H1 (cell line): Measurements from ENCODE around the gene MIER1. TPM values are rescaled to one million over a fixed set of nuclear protein-coding genes. Genes with fewer than 3 reads are reported as not detected.

ENCODE experiments used
- CTCF ChIA-PET: fragments of 300-600 bp; sonication (Branson Sonifier 250); formaldehyde crosslinking; loops from one replicate; lab custom pipeline; 2021; ENCODE audit not compliant: partially characterized antibody; lab: Charles Lee
- POLR2A ChIA-PET: fragments of 300-600 bp; sonication (Branson Sonifier 250); formaldehyde crosslinking; loops from one replicate; lab custom pipeline; 2021; ENCODE audit warnings: inconsistent platforms; ENCODE audit not compliant: partially characterized antibody; lab: Charles Lee
- DNase-seq, 2 experiments: peaks; one replicate each; pipeline versions ENCODE4 v3.0.0 to v3.0.0-alpha.2; 2010 to 2022; ENCODE audit warnings: low spot score in 2 of 2, low read depth in 1 of 2, mixed read lengths in 1 of 2
- FAIRE-seq: peaks from 2 replicates; lab custom pipeline; 2011; peaks lifted over from hg19 to GRCh38; lab: Jason Lieb, UNC
- H2AFZ ChIP-seq: 2 replicates; pipeline ENCODE4 v1.8.1; 2012; ENCODE audit warnings: low read length, inconsistent platforms
- H2AK5ac ChIP-seq: 2 replicates; pipeline ENCODE4 v1.6.1; 2013; ENCODE audit warnings: low read depth, low read length
- H2BK120ac ChIP-seq: replicated peaks from 2 replicates; pipeline ENCODE3; 2013; ENCODE audit warnings: low read depth, low read length, inconsistent platforms
- H2BK12ac ChIP-seq: 2 replicates; pipeline ENCODE4 v1.6.1; 2013; ENCODE audit warnings: low read depth, low read length
- H2BK15ac ChIP-seq: 2 replicates; pipeline ENCODE4 v1.6.1; 2013; ENCODE audit warnings: low read length
- H2BK20ac ChIP-seq: 2 replicates; pipeline ENCODE4 v1.6.1; 2013; ENCODE audit warnings: low read length
- H2BK5ac ChIP-seq: 2 replicates; pipeline ENCODE4 v1.6.1; 2013; ENCODE audit warnings: low read depth, low read length
- H3K14ac ChIP-seq: 2 replicates; pipeline ENCODE4 v1.6.1; 2013; ENCODE audit warnings: inconsistent platforms; ENCODE audit not compliant: insufficient read length
- H3K18ac ChIP-seq: 2 replicates; pipeline ENCODE4 v1.6.1; 2013; ENCODE audit warnings: low read length; ENCODE audit errors: extremely low read depth
- H3K23ac ChIP-seq: 2 replicates; pipeline ENCODE4 v1.6.1; 2013; ENCODE audit warnings: inconsistent platforms; ENCODE audit not compliant: insufficient read length
- H3K23me2 ChIP-seq: 2 replicates; pipeline ENCODE4 v1.6.1; 2013; ENCODE audit warnings: low read depth, low read length
- H3K27ac ChIP-seq: 2 replicates; pipeline ENCODE4 v1.6.1; 2011; ENCODE audit warnings: low read depth, low read length, inconsistent platforms
- H3K27me3 ChIP-seq, 4 experiments: replicated peaks in 1 of 4; 1 replicate in 1 of 4; 2 replicates in 3 of 4; pipeline versions ENCODE4 v1.6.1 to v1.8.1; 2011 to 2013; ENCODE audit warnings: low read length in 3 of 4, mild to moderate bottlenecking in 3 of 4, inconsistent platforms in 2 of 4, mixed read lengths in 2 of 4, moderate library complexity in 1 of 4; ENCODE audit not compliant: control insufficient read depth in 3 of 4, insufficient read depth in 3 of 4; ENCODE audit errors: extremely low read depth in 1 of 4
- H3K36me3 ChIP-seq, 4 experiments: 2 replicates each; pipeline versions ENCODE4 v1.6.1 to v1.8.1; 2011 to 2013; ENCODE audit warnings: mild to moderate bottlenecking in 4 of 4, low read length in 3 of 4, moderate library complexity in 2 of 4, control low read depth in 1 of 4, inconsistent platforms in 1 of 4; ENCODE audit not compliant: insufficient read depth in 4 of 4, control insufficient read depth in 2 of 4
- H3K4ac ChIP-seq: replicated peaks from 2 replicates; pipeline ENCODE3; 2013; ENCODE audit warnings: low read length, low read depth, mixed read lengths, inconsistent platforms; ENCODE audit not compliant: insufficient read length
- H3K4me1 ChIP-seq, 4 experiments: replicated peaks in 1 of 4; 1 replicate in 1 of 4; 2 replicates in 3 of 4; pipeline versions ENCODE4 v1.6.1 to v1.8.1; 2011 to 2013; ENCODE audit warnings: low read length in 3 of 4, inconsistent platforms in 2 of 4, mixed read lengths in 1 of 4; ENCODE audit not compliant: insufficient read depth in 4 of 4, control insufficient read depth in 3 of 4
- H3K4me2 ChIP-seq, 2 experiments: 2 replicates each; pipeline versions ENCODE4 v1.6.1 to v1.8.1; 2011 to 2013; ENCODE audit warnings: low read depth in 2 of 2, low read length in 2 of 2, control low read depth in 1 of 2, inconsistent platforms in 1 of 2, mild to moderate bottlenecking in 1 of 2; ENCODE audit not compliant: insufficient read depth in 1 of 2
- H3K4me3 ChIP-seq, 4 experiments: fragments of 200-600, 300-600 bp in 1 of 4; sonication (generic), shearing (Covaris generic), sonication (Bioruptor Twin) in 1 of 4; 2 replicates each; pipeline versions ENCODE4 v1.5.1 to v1.8.1; 2011 to 2016; ENCODE audit warnings: low read length in 4 of 4, low read depth in 3 of 4, control low read depth in 2 of 4, inconsistent platforms in 2 of 4, mild to moderate bottlenecking in 2 of 4, mixed read lengths in 1 of 4, moderate library complexity in 1 of 4; ENCODE audit not compliant: insufficient read depth in 2 of 4; ENCODE audit errors: extremely low read depth in 1 of 4
- H3K56ac ChIP-seq: replicated peaks from 2 replicates; pipeline ENCODE3; 2013; ENCODE audit warnings: low read depth, mild to moderate bottlenecking, mixed read lengths, low read length, inconsistent platforms; ENCODE audit not compliant: insufficient read length
- H3K79me1 ChIP-seq: 2 replicates; pipeline ENCODE4 v1.6.1; 2013; ENCODE audit warnings: low read depth, low read length, control low read depth
- H3K79me2 ChIP-seq, 2 experiments: 2 replicates each; pipeline versions ENCODE4 v1.6.1 to v1.8.1; 2012 to 2013; ENCODE audit warnings: low read length in 2 of 2, mild to moderate bottlenecking in 2 of 2, inconsistent platforms in 1 of 2; ENCODE audit not compliant: insufficient read depth in 2 of 2, control insufficient read depth in 1 of 2
- H3K9ac ChIP-seq, 4 experiments: replicated peaks in 1 of 4; 1 replicate in 1 of 4; 2 replicates in 3 of 4; pipeline versions ENCODE4 v1.6.1 to v1.8.1; 2011 to 2013; ENCODE audit warnings: low read depth in 3 of 4, low read length in 3 of 4, control low read depth in 2 of 4, mild to moderate bottlenecking in 2 of 4, moderate library complexity in 2 of 4, inconsistent platforms in 1 of 4; ENCODE audit errors: extremely low read depth in 1 of 4
- H3K9me3 ChIP-seq, 2 experiments: 2 replicates each; pipeline versions ENCODE4 v1.6.1 to v1.8.1; 2012 to 2013; ENCODE audit warnings: mild to moderate bottlenecking in 2 of 2, moderate library complexity in 2 of 2, control low read depth in 1 of 2, inconsistent platforms in 1 of 2, low read depth in 1 of 2, low read length in 1 of 2, mixed read lengths in 1 of 2; ENCODE audit not compliant: insufficient read depth in 2 of 2
- H4K20me1 ChIP-seq, 2 experiments: replicated peaks in 1 of 2; 2 replicates each; pipeline versions ENCODE3 to v1.8.1; 2011 to 2013; ENCODE audit warnings: inconsistent platforms in 2 of 2, low read length in 2 of 2, mild to moderate bottlenecking in 1 of 2; ENCODE audit not compliant: insufficient read depth in 2 of 2, control insufficient read depth in 1 of 2
- H4K5ac ChIP-seq: 2 replicates; pipeline ENCODE4 v1.6.1; 2013; ENCODE audit warnings: low read length, low read depth, mixed read lengths, inconsistent platforms; ENCODE audit not compliant: insufficient read length
- H4K8ac ChIP-seq: 2 replicates; pipeline ENCODE4 v1.8.0; 2013; ENCODE audit warnings: mild to moderate bottlenecking, moderate library complexity, low read length, inconsistent platforms; ENCODE audit not compliant: insufficient read depth; ENCODE audit errors: extremely low read depth
- H4K91ac ChIP-seq: replicated peaks from 2 replicates; pipeline ENCODE3; 2013; ENCODE audit warnings: low read length, mixed read lengths, inconsistent platforms; ENCODE audit not compliant: insufficient read length
- CBX8 ChIP-seq: fragments of 300-800, 300-1000 bp; sonication (generic); IDR thresholded peaks from 2 replicates; pipeline ENCODE4 v1.7.1; 2016; ENCODE audit warnings: low read depth, low read length, borderline replicate concordance
- NRF1 ChIP-seq: IDR thresholded peaks from 2 replicates; pipeline ENCODE4 v1.6.1; 2011; ENCODE audit warnings: mild to moderate bottlenecking, low read depth, low read length, improper control_type of control experiment
- POLR2A ChIP-seq, 2 experiments: IDR thresholded peaks; 1 replicate in 1 of 2; 2 replicates in 1 of 2; pipeline ENCODE4 v1.6.1; 2011; ENCODE audit warnings: low read depth in 2 of 2, low read length in 2 of 2, mild to moderate bottlenecking in 2 of 2; ENCODE audit errors: control extremely low read depth in 1 of 2
- RFX5 ChIP-seq: IDR thresholded peaks from 2 replicates; pipeline ENCODE4 v1.6.1; 2011; ENCODE audit warnings: low read depth, low read length, improper control_type of control experiment, borderline replicate concordance
- SIRT6 ChIP-seq: IDR thresholded peaks from one replicate; pipeline ENCODE4 v1.7.1; 2012; ENCODE audit warnings: low read length, inconsistent platforms
- SP1 ChIP-seq: IDR thresholded peaks from 2 replicates; pipeline ENCODE4 v1.6.1; 2011; ENCODE audit warnings: low read depth, low read length
- SP2 ChIP-seq: IDR thresholded peaks from 2 replicates; pipeline ENCODE4 v1.6.1; 2012; ENCODE audit warnings: mild to moderate bottlenecking, low read length, inconsistent platforms
- SRF ChIP-seq: IDR thresholded peaks from 2 replicates; pipeline ENCODE4 v1.6.1; 2011; ENCODE audit warnings: mild to moderate bottlenecking, low read depth, low read length, moderate library complexity
- WGBS, 2 experiments: shearing (Covaris generic) in 1 of 2; methylation state at CpG; one replicate each; pipeline versions ENCODE4 v1.1.6 to v1.1.7; 2013 to 2015; ENCODE audit warnings: low lambda C conversion rate in 2 of 2, mixed read lengths in 2 of 2, inconsistent platforms in 1 of 2, low coverage in 1 of 2, missing lambda C conversion rate in 1 of 2; ENCODE audit not compliant: insufficient replicate concordance in 2 of 2, insufficient coverage in 1 of 2, insufficient read length in 1 of 2; ENCODE audit errors: extremely low coverage in 1 of 2, missing lambda C conversion rate in 1 of 2; 5-methylcytosine and 5-hydroxymethylcytosine counted together
- polyA plus RNA-seq, 7 experiments: library from polyadenylated mRNA; depleted of rRNA in 3 of 7; stranded (reverse) in 5 of 7; unstranded in 2 of 7; fragments of >200 nt in 5 of 7; fragments of 200-250 nt in 2 of 7; gene quantifications; 1 replicate in 5 of 7; 2 replicates in 1 of 7; 4 replicates in 1 of 7; pipeline versions ENCODE4 v1.2.1 to v1.2.3, GENCODE V29; 2011 to 2013; ENCODE audit warnings: missing spikeins in 2 of 7, mixed read lengths in 2 of 7
- total RNA-seq: library from RNA; stranded (reverse); fragmentation: NEBNext Ultra II Directional; extraction: Animal tissue kit (Norgen Biotek cat#: 25700); gene quantifications from 2 replicates; pipeline ENCODE4 v1.2.1, GENCODE V29; 2021
- TF ChIP-seq, protein P1 (sequence below), 3 experiments: IDR thresholded peaks; 1 replicate in 2 of 3; 2 replicates in 1 of 3; pipeline versions ENCODE4 v1.5.1 to v1.6.1; 2011; ENCODE audit warnings: low read length in 3 of 3, mild to moderate bottlenecking in 3 of 3, inconsistent platforms in 2 of 3, low read depth in 1 of 3, moderate library complexity in 1 of 3; ENCODE audit not compliant: insufficient read depth in 1 of 3; ENCODE audit errors: control extremely low read depth in 1 of 3
- TF ChIP-seq, protein P2 (sequence below): IDR thresholded peaks from 2 replicates; pipeline ENCODE4 v1.6.1; 2011; ENCODE audit warnings: low read depth, mild to moderate bottlenecking, low read length; ENCODE audit not compliant: insufficient read depth
- TF ChIP-seq, protein P3 (sequence below): IDR thresholded peaks from 2 replicates; pipeline ENCODE4 v1.6.1; 2011; ENCODE audit warnings: low read length, improper control_type of control experiment

Gene MIER1
- total and polyA plus RNA-seq, 2 of the 8 experiments (the other 6 are each of a cell fraction or from before 2014, with no cell fraction given): 5.2 to 33.5 TPM

DNA sequence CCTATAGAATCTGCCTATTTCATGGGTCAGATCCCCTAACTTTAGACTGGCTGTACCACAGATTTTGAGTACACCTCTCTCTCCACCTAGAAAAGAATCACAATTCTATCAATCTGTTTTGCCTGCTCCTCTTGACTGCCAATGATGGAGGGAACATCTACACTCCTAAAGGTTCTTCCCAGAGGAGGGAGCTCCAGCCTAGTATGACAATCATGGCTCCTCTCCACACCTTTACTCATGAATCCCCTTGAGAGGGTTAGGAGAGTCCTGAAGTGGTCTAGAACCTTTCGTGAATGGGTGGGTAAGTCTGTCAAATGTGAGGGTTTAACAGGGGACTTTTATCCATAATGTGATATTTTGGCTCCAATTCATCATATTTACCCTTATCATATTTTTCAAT, 48.1 kb upstream of the MIER1 start:
- Histone ChIP-seq H3K79me1 (no peaks in the 10 kb centered on the region), H3K4ac (no peak overlapping the region), H3K14ac (no peak overlapping the region), H3K36me3 (no peaks in the 10 kb centered on the region), H3K27me3 (no peaks in the 10 kb centered on the region), H2BK120ac (no peak overlapping the region), H3K23me2 (no peaks in the 10 kb centered on the region), H4K8ac (no peak overlapping the region), H3K23ac (no peak overlapping the region), H4K91ac (no peak overlapping the region), H2BK15ac (no peak overlapping the region), H2AFZ (no peak overlapping the region), H3K18ac (no peak overlapping the region), H2AK5ac (no peak overlapping the region), H4K5ac (no peak overlapping the region), H3K9me3 (peaks cover 0 to 3% of the 10 kb centered on the region in 2 experiments; a peak in 2 of 4 replicates), H3K27ac (no peak overlapping the region), H3K4me2 (no peak overlapping the region), H3K4me3 (no peak overlapping the region), H2BK5ac (no peak overlapping the region), H3K56ac (no peak overlapping the region), H3K4me1 (no peaks in the 10 kb centered on the region), H3K9ac (no peak overlapping the region), H3K79me2 (no peaks in the 10 kb centered on the region), H4K20me1 (no peaks in the 10 kb centered on the region), H2BK12ac (no peak overlapping the region), H2BK20ac (no peak overlapping the region)
- 73% methylated on average over 1 of the region's 1 CpG; no CpG with 5 or more reads in 1 of the 2 experiments for WGBS, 2 experiments
- ChIA-PET CTCF (no interaction called here), POLR2A (no interaction called here)
- DNase-seq (no peak), FAIRE-seq (no peak)
- TF ChIP-seq CBX8 (no peak), NRF1 (no peak), SP1 (no peak), SIRT6 (no peak), RFX5 (no peak), SP2 (no peak), SRF (no peak), POLR2A (IDR thresholded peaks at IDR 0.05; ENCODE audit: control extremely low read depth in 1 of 2, low read depth in 2 of 2, low read length in 2 of 2) (no peak)
- TF ChIP-seq, protein P1, sequence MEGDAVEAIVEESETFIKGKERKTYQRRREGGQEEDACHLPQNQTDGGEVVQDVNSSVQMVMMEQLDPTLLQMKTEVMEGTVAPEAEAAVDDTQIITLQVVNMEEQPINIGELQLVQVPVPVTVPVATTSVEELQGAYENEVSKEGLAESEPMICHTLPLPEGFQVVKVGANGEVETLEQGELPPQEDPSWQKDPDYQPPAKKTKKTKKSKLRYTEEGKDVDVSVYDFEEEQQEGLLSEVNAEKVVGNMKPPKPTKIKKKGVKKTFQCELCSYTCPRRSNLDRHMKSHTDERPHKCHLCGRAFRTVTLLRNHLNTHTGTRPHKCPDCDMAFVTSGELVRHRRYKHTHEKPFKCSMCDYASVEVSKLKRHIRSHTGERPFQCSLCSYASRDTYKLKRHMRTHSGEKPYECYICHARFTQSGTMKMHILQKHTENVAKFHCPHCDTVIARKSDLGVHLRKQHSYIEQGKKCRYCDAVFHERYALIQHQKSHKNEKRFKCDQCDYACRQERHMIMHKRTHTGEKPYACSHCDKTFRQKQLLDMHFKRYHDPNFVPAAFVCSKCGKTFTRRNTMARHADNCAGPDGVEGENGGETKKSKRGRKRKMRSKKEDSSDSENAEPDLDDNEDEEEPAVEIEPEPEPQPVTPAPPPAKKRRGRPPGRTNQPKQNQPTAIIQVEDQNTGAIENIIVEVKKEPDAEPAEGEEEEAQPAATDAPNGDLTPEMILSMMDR (IDR thresholded peaks at IDR 0.05; ENCODE audit: control extremely low read depth in 1 of 3, insufficient read depth in 1 of 3, low read depth in 1 of 3, low read length in 3 of 3): peak in 1 of 3 experiments; percentile 1; a peak in 1 of 4 replicates
- TF ChIP-seq, protein P2, sequence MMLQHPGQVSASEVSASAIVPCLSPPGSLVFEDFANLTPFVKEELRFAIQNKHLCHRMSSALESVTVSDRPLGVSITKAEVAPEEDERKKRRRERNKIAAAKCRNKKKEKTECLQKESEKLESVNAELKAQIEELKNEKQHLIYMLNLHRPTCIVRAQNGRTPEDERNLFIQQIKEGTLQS: no peak
- TF ChIP-seq, protein P3, sequence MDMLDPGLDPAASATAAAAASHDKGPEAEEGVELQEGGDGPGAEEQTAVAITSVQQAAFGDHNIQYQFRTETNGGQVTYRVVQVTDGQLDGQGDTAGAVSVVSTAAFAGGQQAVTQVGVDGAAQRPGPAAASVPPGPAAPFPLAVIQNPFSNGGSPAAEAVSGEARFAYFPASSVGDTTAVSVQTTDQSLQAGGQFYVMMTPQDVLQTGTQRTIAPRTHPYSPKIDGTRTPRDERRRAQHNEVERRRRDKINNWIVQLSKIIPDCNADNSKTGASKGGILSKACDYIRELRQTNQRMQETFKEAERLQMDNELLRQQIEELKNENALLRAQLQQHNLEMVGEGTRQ: no peak
